ENCODE data around the gene ADORA1. TPM values are rescaled to one million over a fixed set of nuclear protein-coding genes. Genes with fewer than 3 reads are reported as not detected.

The ADORA1 gene
- total and polyA plus RNA-seq, 4 donors, result 0.33 to 1.1 (median 0.37) TPM

- no peak for TF ChIP-seq CTCF (IDR thresholded peaks at IDR 0.05; ENCODE audit: low read depth, low read length, missing input control)
- no peak for TF ChIP-seq FOXA1 (IDR thresholded peaks at IDR 0.05)
These were observed 80.7 kb downstream of the ADORA1 start (continued) for GRCh38 chr1:203208181-203208580.

GRCh38 chr1:203210350-203210749, 82.8 kb downstream of the ADORA1 start:
- Histone ChIP-seq H3K27me3 (ENCODE audit: control insufficient read depth in 4 of 4, insufficient read depth in 4 of 4, low read length in 3 of 4) (no peaks in the 10 kb centered on the region), H3K36me3 (ENCODE audit: control insufficient read depth in 4 of 4, insufficient read depth in 3 of 4, low read depth in 1 of 4, low read length in 3 of 4) (no peaks in the 10 kb centered on the region)

More at GRCh38 chr1:203210350-203210749, 82.8 kb downstream of the ADORA1 start:
- Histone ChIP-seq H3K4me3 (ENCODE audit: low read depth in 1 of 3, low read length in 3 of 3) (no peak overlapping the region), H3K9ac (ENCODE audit: low read depth in 1 of 2, low read length in 2 of 2) (no peak overlapping the region), H3K9me3 (ENCODE audit: control insufficient read depth in 4 of 4, low read length in 3 of 4) (no peaks in the 10 kb centered on the region), H3K27ac (ENCODE audit: low read depth in 1 of 2, low read length in 2 of 2) (no peak overlapping the region), H3K4me1 (ENCODE audit: control insufficient read depth in 4 of 4, insufficient read depth in 4 of 4, low read length in 3 of 4) (no peaks in the 10 kb centered on the region)
- TF ChIP-seq EGR1 (IDR thresholded peaks at IDR 0.05; ENCODE audit: low read depth in 2 of 2), result no peak
- no peak for TF ChIP-seq CTCF (IDR thresholded peaks at IDR 0.05; ENCODE audit: low read depth, low read length, missing input control)
- no peak for TF ChIP-seq FOXA1 (IDR thresholded peaks at IDR 0.05)
- TF ChIP-seq SP1 (IDR thresholded peaks at IDR 0.05), result no peak
- no peak for TF ChIP-seq JUND (IDR thresholded peaks at IDR 0.05)
- TF ChIP-seq MAX (IDR thresholded peaks at IDR 0.05), result no peak
- no peak for TF ChIP-seq ZBTB33 (IDR thresholded peaks at IDR 0.05)
- TF ChIP-seq HNF4A (conservative IDR thresholded peaks at IDR 0.05), result no peak
- no peak for TF ChIP-seq REST (IDR thresholded peaks at IDR 0.05)
- no peak for TF ChIP-seq RXRA (IDR thresholded peaks at IDR 0.05)
- no peak for TF ChIP-seq NR2F2 (IDR thresholded peaks at IDR 0.05)
- no peak for TF ChIP-seq FOXA2 (IDR thresholded peaks at IDR 0.05)
- no peak for TF ChIP-seq ATF3 (IDR thresholded peaks at IDR 0.05)
- TF ChIP-seq HNF4G (IDR thresholded peaks at IDR 0.05), result no peak
- no peak for TF ChIP-seq YY1 (IDR thresholded peaks at IDR 0.05)
- no peak for TF ChIP-seq TAF1 (conservative IDR thresholded peaks at IDR 0.05)
- no peak for DNase-seq (ENCODE audit: low spot score)
